HEK293 (cell line): ENCODE measurements around the gene RBP7.

ENCODE experiments used
- CTCF ChIA-PET: fragments of 350-600 bp; formaldehyde crosslinking; extraction: SDS; loops from one replicate; lab custom pipeline; 2021; ENCODE audit warnings: antibody characterized with exemption; lab: Yijun Ruan, JAX
- POLR2A ChIA-PET: fragments of 300-600 bp; formaldehyde crosslinking; extraction: SDS; loops from one replicate; lab custom pipeline; 2020; ENCODE audit warnings: antibody characterized with exemption, inconsistent platforms; lab: Yijun Ruan, JAX
- H3K27ac ChIP-seq: fragments of 200-500 bp; sonication (Bioruptor generic); 2 replicates; pipeline ENCODE4 v1.5.1; 2014; ENCODE audit warnings: low read depth, low read length, control low read depth, inconsistent platforms; ENCODE audit errors: extremely low read depth
- H3K36me3 ChIP-seq, 2 experiments: fragments of 200-500 bp in 1 of 2; sonication (Bioruptor generic) in 1 of 2; 1 replicate in 1 of 2; 2 replicates in 1 of 2; pipeline ENCODE4 v1.5.1; 2014 to 2017; ENCODE audit warnings: inconsistent platforms in 2 of 2, low read length in 2 of 2; ENCODE audit not compliant: control insufficient read depth in 2 of 2, insufficient read depth in 1 of 2
- H3K4me1 ChIP-seq: fragments of 200-500 bp; sonication (Bioruptor generic); 2 replicates; pipeline ENCODE4 v1.5.1; 2014; ENCODE audit warnings: mild to moderate bottlenecking, low read length, inconsistent platforms; ENCODE audit not compliant: control insufficient read depth, insufficient read depth
- H3K4me3 ChIP-seq: 2 replicates; pipeline ENCODE4 v1.5.1; 2011; ENCODE audit warnings: low read depth, mild to moderate bottlenecking, control low read depth, low read length, moderate library complexity
- H3K9me3 ChIP-seq: fragments of 200-500 bp; sonication (Bioruptor generic); 2 replicates; pipeline ENCODE4 v1.5.1; 2014; ENCODE audit warnings: low read depth, low read length, inconsistent platforms; ENCODE audit not compliant: control insufficient read depth, insufficient read depth
- GLI2 ChIP-seq: fragments of 450-650 bp; formaldehyde crosslinking; IDR thresholded peaks from 2 replicates; pipeline ENCODE4; 2017; ENCODE audit warnings: missing biosample characterization, missing genetic modification characterization, low read depth, borderline replicate concordance
- HOXC10 ChIP-seq: sonication (generic); formaldehyde crosslinking; IDR thresholded peaks from 2 replicates; pipeline ENCODE4 v1.8.1; 2023; ENCODE audit warnings: mild to moderate bottlenecking, missing genetic modification reagents
- KLF1 ChIP-seq: fragments of 450-650 bp; formaldehyde crosslinking; IDR thresholded peaks from 2 replicates; pipeline ENCODE4 v1.5.1; 2016; ENCODE audit warnings: missing biosample characterization, missing genetic modification characterization
- KLF10 ChIP-seq: fragments of 450-650 bp; IDR thresholded peaks from 2 replicates; pipeline ENCODE4 v1.5.1; 2018; ENCODE audit warnings: missing biosample characterization, mild to moderate bottlenecking, missing genetic modification characterization
- KLF16 ChIP-seq: fragments of 450-650 bp; formaldehyde crosslinking; IDR thresholded peaks from 2 replicates; pipeline ENCODE4 v1.5.1; 2017; ENCODE audit warnings: missing biosample characterization, missing genetic modification characterization
- OSR2 ChIP-seq: fragments of 450-650 bp; formaldehyde crosslinking; IDR thresholded peaks from 2 replicates; pipeline ENCODE4 v1.5.1; 2016; ENCODE audit warnings: missing biosample characterization, missing genetic modification characterization
- SCRT2 ChIP-seq: fragments of 450-650 bp; formaldehyde crosslinking; IDR thresholded peaks from 2 replicates; pipeline ENCODE4 v1.5.1; 2016; ENCODE audit warnings: missing biosample characterization, missing genetic modification characterization
- TRIM28 ChIP-seq: IDR thresholded peaks from 2 replicates; pipeline ENCODE4 v1.6.1; 2011; ENCODE audit warnings: low read length, control low read depth, borderline replicate concordance
- WT1 ChIP-seq: fragments of 450-650 bp; formaldehyde crosslinking; IDR thresholded peaks from 2 replicates; pipeline ENCODE4 v1.5.1; 2016; ENCODE audit warnings: missing biosample characterization, missing genetic modification characterization
- ZBTB8A ChIP-seq: fragments of 450-650 bp; formaldehyde crosslinking; IDR thresholded peaks from 2 replicates; pipeline ENCODE4 v1.5.1; 2016; ENCODE audit warnings: missing biosample characterization, missing genetic modification characterization
- ZFP3 ChIP-seq: fragments of 450-650 bp; formaldehyde crosslinking; IDR thresholded peaks from 2 replicates; pipeline ENCODE4 v1.5.1; 2016; ENCODE audit warnings: low read depth, missing biosample characterization, missing genetic modification characterization
- ZFP41 ChIP-seq: fragments of 450-650 bp; formaldehyde crosslinking; IDR thresholded peaks from 2 replicates; pipeline ENCODE4 v1.5.1; 2016; ENCODE audit warnings: missing biosample characterization, missing genetic modification characterization, borderline replicate concordance
- ZFP69B ChIP-seq: fragments of 450-650 bp; formaldehyde crosslinking; IDR thresholded peaks from 2 replicates; pipeline ENCODE4 v1.5.1; 2016; ENCODE audit warnings: missing biosample characterization, missing genetic modification characterization
- ZNF140 ChIP-seq: fragments of 450-650 bp; formaldehyde crosslinking; IDR thresholded peaks from 2 replicates; pipeline ENCODE4 v1.5.1; 2016; ENCODE audit warnings: missing biosample characterization, missing genetic modification characterization
- ZNF174 ChIP-seq: fragments of 450-650 bp; formaldehyde crosslinking; IDR thresholded peaks from 2 replicates; pipeline ENCODE4 v1.5.0; 2017; ENCODE audit warnings: missing biosample characterization, mild to moderate bottlenecking, missing genetic modification characterization
- ZNF19 ChIP-seq: fragments of 450-650 bp; formaldehyde crosslinking; IDR thresholded peaks from 2 replicates; pipeline ENCODE4; 2016; ENCODE audit warnings: missing biosample characterization, missing genetic modification characterization, low read depth
- ZNF292 ChIP-seq: fragments of 450-650 bp; formaldehyde crosslinking; IDR thresholded peaks from 2 replicates; pipeline ENCODE4 v1.5.1; 2016; ENCODE audit warnings: low read depth, missing biosample characterization, missing genetic modification characterization, borderline replicate concordance
- ZNF324 ChIP-seq: fragments of 450-650 bp; formaldehyde crosslinking; IDR thresholded peaks from 2 replicates; pipeline ENCODE4 v1.5.1; 2016; ENCODE audit warnings: missing biosample characterization, missing genetic modification characterization
- ZNF350 ChIP-seq: fragments of 450-650 bp; formaldehyde crosslinking; IDR thresholded peaks from 2 replicates; pipeline ENCODE4 v1.5.0; 2017; ENCODE audit warnings: missing biosample characterization, mild to moderate bottlenecking, missing genetic modification characterization
- ZNF404 ChIP-seq: fragments of 450-650 bp; formaldehyde crosslinking; IDR thresholded peaks from 2 replicates; pipeline ENCODE4 v1.5.1; 2017; ENCODE audit warnings: missing biosample characterization, missing genetic modification characterization
- ZNF423 ChIP-seq: fragments of 450-650 bp; formaldehyde crosslinking; IDR thresholded peaks from 2 replicates; pipeline ENCODE4 v1.5.1; 2016; ENCODE audit warnings: missing biosample characterization, missing genetic modification characterization
- ZNF548 ChIP-seq: fragments of 450-650 bp; formaldehyde crosslinking; IDR thresholded peaks from 2 replicates; pipeline ENCODE4 v1.5.1; 2016; ENCODE audit warnings: missing biosample characterization, missing genetic modification characterization
- ZNF585B ChIP-seq: fragments of 450-650 bp; formaldehyde crosslinking; IDR thresholded peaks from 2 replicates; pipeline ENCODE4 v1.5.1; 2016; ENCODE audit warnings: missing biosample characterization, missing genetic modification characterization
- ZNF596 ChIP-seq: fragments of 450-650 bp; IDR thresholded peaks from 2 replicates; pipeline ENCODE4 v1.5.0; 2018; ENCODE audit warnings: missing biosample characterization, mild to moderate bottlenecking, missing genetic modification characterization, moderate library complexity
- ZNF623 ChIP-seq: fragments of 450-650 bp; formaldehyde crosslinking; IDR thresholded peaks from 2 replicates; pipeline ENCODE4 v1.5.1; 2016; ENCODE audit warnings: missing biosample characterization, missing genetic modification characterization
- ZNF624 ChIP-seq: fragments of 450-650 bp; formaldehyde crosslinking; IDR thresholded peaks from 2 replicates; pipeline ENCODE4 v1.5.1; 2017; ENCODE audit warnings: missing biosample characterization, missing genetic modification characterization
- ZNF660 ChIP-seq: fragments of 450-650 bp; IDR thresholded peaks from 2 replicates; pipeline ENCODE4 v1.5.1; 2018; ENCODE audit warnings: missing biosample characterization, mild to moderate bottlenecking, missing genetic modification characterization
- ZNF785 ChIP-seq: fragments of 450-650 bp; formaldehyde crosslinking; IDR thresholded peaks from 2 replicates; pipeline ENCODE4 v1.5.1; 2016; ENCODE audit warnings: missing biosample characterization, missing genetic modification characterization
- ZNF843 ChIP-seq: fragments of 450-650 bp; formaldehyde crosslinking; IDR thresholded peaks from 2 replicates; pipeline ENCODE4 v1.5.1; 2016; ENCODE audit warnings: missing biosample characterization, missing genetic modification characterization
- TF ChIP-seq, protein P1 (sequence below): fragments of 450-650 bp; formaldehyde crosslinking; IDR thresholded peaks from 2 replicates; pipeline ENCODE4 v1.5.1; 2016; ENCODE audit warnings: missing biosample characterization, missing genetic modification characterization
- TF ChIP-seq, protein P2 (sequence below): fragments of 450-650 bp; formaldehyde crosslinking; IDR thresholded peaks from 2 replicates; pipeline ENCODE4 v1.5.1; 2016; ENCODE audit warnings: missing biosample characterization, missing genetic modification characterization
- TF ChIP-seq, protein P3 (sequence below): fragments of 450-650 bp; IDR thresholded peaks from 2 replicates; pipeline ENCODE4 v1.5.1; 2018; ENCODE audit warnings: missing biosample characterization, missing genetic modification characterization
- TF ChIP-seq, protein P4 (sequence below): fragments of 450-650 bp; formaldehyde crosslinking; IDR thresholded peaks from 2 replicates; pipeline ENCODE4 v1.5.1; 2016; ENCODE audit warnings: missing biosample characterization, missing genetic modification characterization

Gene RBP7

DNA sequence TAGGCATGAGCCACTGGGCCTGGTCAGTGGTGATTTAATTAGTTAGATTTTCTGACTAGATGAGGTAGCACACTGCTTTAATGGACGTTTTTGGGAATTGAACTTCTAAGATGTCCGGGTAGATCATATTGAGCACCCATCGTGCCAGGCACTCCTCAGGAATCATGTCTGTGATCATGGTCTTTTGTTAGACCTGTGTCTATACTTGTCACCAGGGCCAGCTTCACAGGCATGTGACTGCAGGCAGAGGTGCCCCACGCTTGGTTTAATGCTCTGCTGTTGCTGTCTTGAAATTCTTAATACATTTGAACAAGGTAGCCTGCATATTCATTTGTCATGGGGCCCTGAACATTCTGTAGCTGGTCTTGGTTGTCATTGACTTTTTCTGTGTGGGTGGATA is 55.3 kb downstream of the RBP7 start:
- ChIA-PET POLR2A (no interaction called here), CTCF (no interaction called here)
- no peaks in the 10 kb centered on the region for H3K9me3 ChIP-seq
- H3K4me1 ChIP-seq, result 0 out of 2 replicates have a peak, but pooled peaks cover 2% of the 10 kb centered on the region
- H3K4me3 ChIP-seq, result no peak overlapping the region
- no peak overlapping the region for H3K27ac ChIP-seq
- peaks cover 0 to 2% of the 10 kb centered on the region in 2 experiments; a peak in 1 of 3 replicates for H3K36me3 ChIP-seq
- no peak for TF ChIP-seq ZNF404 (tag by site-specific recombination)
- TF ChIP-seq ZNF623 (tag by site-specific recombination), result no peak
- no peak for TF ChIP-seq GLI2 (tag by site-specific recombination)
- no peak for TF ChIP-seq ZNF350
- no peak for TF ChIP-seq ZNF843 (tag by site-specific recombination)
- TF ChIP-seq, protein P1, sequence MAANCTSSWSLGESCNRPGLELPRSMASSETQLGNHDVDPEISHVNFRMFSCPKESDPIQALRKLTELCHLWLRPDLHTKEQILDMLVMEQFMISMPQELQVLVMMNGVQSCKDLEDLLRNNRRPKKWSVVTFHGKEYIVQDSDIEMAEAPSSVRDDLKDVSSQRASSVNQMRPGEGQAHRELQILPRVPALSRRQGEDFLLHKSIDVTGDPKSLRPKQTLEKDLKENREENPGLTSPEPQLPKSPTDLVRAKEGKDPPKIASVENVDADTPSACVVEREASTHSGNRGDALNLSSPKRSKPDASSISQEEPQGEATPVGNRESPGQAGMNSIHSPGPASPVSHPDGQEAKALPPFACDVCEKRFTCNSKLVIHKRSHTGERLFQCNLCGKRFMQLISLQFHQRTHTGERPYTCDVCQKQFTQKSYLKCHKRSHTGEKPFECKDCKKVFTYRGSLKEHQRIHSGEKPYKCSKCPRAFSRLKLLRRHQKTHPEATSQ (tag by site-specific recombination), result no peak
- TF ChIP-seq ZNF292 (tag by site-specific recombination), result no peak
- no peak for TF ChIP-seq ZNF785
- TF ChIP-seq ZNF140 (tag by site-specific recombination), result no peak
- TF ChIP-seq OSR2 (tag by site-specific recombination), result no peak
- TF ChIP-seq KLF16 (tag by site-specific recombination), result no peak
- TF ChIP-seq KLF1 (tag by site-specific recombination), result no peak
- TF ChIP-seq ZNF660 (tag by site-specific recombination), result no peak
- TF ChIP-seq, protein P2, sequence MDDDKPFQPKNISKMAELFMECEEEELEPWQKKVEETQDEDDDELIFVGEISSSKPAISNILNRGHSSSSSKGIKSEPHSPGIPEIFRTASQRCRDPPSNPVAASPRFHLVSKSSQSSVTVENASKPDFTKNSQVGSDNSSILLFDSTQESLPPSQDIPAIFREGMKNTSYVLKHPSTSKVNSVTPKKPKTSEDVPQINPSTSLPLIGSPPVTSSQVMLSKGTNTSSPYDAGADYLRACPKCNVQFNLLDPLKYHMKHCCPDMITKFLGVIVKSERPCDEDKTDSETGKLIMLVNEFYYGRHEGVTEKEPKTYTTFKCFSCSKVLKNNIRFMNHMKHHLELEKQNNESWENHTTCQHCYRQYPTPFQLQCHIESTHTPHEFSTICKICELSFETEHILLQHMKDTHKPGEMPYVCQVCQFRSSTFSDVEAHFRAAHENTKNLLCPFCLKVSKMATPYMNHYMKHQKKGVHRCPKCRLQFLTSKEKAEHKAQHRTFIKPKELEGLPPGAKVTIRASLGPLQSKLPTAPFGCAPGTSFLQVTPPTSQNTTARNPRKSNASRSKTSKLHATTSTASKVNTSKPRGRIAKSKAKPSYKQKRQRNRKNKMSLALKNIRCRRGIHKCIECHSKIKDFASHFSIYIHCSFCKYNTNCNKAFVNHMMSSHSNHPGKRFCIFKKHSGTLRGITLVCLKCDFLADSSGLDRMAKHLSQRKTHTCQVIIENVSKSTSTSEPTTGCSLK (tag by site-specific recombination), result no peak
- no peak for TF ChIP-seq ZFP69B (tag by site-specific recombination)
- TF ChIP-seq ZFP3 (tag by site-specific recombination), result no peak

DNA sequence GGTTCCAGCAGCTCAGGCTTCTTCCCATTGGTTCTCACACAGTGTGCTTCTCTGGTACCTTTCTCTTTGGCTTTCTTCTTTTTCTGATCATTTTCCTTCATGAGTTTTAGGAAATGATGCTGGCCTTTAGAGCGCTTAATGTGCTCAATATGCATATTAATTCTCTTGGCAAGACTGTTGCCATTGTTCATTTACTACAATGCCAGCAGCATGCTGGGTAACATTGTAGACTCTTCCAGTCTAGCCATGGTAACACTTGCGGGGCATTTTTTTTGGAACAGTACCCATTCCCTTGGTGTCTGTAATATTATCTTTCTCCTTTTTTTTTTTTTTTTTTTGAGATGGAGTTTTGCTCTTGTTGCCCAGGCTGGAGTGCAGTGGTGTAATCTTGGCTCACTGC is 57.4 kb downstream of the RBP7 start:
- 0 out of 2 replicates have a peak, but pooled peaks cover 2% of the 10 kb centered on the region for H3K4me1 ChIP-seq
- TF ChIP-seq, protein P3, sequence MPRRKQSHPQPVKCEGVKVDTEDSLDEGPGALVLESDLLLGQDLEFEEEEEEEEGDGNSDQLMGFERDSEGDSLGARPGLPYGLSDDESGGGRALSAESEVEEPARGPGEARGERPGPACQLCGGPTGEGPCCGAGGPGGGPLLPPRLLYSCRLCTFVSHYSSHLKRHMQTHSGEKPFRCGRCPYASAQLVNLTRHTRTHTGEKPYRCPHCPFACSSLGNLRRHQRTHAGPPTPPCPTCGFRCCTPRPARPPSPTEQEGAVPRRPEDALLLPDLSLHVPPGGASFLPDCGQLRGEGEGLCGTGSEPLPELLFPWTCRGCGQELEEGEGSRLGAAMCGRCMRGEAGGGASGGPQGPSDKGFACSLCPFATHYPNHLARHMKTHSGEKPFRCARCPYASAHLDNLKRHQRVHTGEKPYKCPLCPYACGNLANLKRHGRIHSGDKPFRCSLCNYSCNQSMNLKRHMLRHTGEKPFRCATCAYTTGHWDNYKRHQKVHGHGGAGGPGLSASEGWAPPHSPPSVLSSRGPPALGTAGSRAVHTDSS (tag by site-specific recombination), result no peak
- TF ChIP-seq HOXC10 (no peak), ZBTB8A (tag by site-specific recombination) (no peak), WT1 (tag by site-specific recombination) (no peak), ZNF548 (tag by site-specific recombination) (no peak), ZNF19 (tag by site-specific recombination) (no peak), SCRT2 (tag by site-specific recombination) (no peak), ZNF585B (tag by site-specific recombination) (no peak), ZNF324 (tag by site-specific recombination) (no peak), ZNF785 (no peak), ZNF174 (tag by site-specific recombination) (no peak), ZNF423 (tag by site-specific recombination) (no peak), TRIM28 (no peak), ZNF624 (tag by site-specific recombination) (no peak), ZNF596 (no peak), ZFP41 (tag by site-specific recombination) (no peak), KLF10 (tag by site-specific recombination) (no peak)
- TF ChIP-seq, protein P4, sequence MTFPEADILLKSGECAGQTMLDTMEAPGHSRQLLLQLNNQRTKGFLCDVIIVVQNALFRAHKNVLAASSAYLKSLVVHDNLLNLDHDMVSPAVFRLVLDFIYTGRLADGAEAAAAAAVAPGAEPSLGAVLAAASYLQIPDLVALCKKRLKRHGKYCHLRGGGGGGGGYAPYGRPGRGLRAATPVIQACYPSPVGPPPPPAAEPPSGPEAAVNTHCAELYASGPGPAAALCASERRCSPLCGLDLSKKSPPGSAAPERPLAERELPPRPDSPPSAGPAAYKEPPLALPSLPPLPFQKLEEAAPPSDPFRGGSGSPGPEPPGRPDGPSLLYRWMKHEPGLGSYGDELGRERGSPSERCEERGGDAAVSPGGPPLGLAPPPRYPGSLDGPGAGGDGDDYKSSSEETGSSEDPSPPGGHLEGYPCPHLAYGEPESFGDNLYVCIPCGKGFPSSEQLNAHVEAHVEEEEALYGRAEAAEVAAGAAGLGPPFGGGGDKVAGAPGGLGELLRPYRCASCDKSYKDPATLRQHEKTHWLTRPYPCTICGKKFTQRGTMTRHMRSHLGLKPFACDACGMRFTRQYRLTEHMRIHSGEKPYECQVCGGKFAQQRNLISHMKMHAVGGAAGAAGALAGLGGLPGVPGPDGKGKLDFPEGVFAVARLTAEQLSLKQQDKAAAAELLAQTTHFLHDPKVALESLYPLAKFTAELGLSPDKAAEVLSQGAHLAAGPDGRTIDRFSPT (tag by site-specific recombination), result no peak
- TF ChIP-seq, all 188 proteins: peak for 0
- no peaks in the 10 kb centered on the region for H3K9me3 ChIP-seq
- peaks cover 0 to 2% of the 10 kb centered on the region in 2 experiments; a peak in 1 of 3 replicates for H3K36me3 ChIP-seq
- no peak overlapping the region for H3K27ac ChIP-seq
- CTCF ChIA-PET, result no interaction called here
- POLR2A ChIA-PET, result no interaction called here
- H3K4me3 ChIP-seq, result no peak overlapping the region
